Measurements from ENCODE around the gene PGLYRP2. TPM values are rescaled to one million over a fixed set of nuclear protein-coding genes. Genes with fewer than 3 reads are reported as not detected.

PGLYRP2 gene
- total and polyA plus RNA-seq, 7 experiments from 2014 or later = 0.21 to 0.65 (median 0.49) TPM; not detected in 2

DNA sequence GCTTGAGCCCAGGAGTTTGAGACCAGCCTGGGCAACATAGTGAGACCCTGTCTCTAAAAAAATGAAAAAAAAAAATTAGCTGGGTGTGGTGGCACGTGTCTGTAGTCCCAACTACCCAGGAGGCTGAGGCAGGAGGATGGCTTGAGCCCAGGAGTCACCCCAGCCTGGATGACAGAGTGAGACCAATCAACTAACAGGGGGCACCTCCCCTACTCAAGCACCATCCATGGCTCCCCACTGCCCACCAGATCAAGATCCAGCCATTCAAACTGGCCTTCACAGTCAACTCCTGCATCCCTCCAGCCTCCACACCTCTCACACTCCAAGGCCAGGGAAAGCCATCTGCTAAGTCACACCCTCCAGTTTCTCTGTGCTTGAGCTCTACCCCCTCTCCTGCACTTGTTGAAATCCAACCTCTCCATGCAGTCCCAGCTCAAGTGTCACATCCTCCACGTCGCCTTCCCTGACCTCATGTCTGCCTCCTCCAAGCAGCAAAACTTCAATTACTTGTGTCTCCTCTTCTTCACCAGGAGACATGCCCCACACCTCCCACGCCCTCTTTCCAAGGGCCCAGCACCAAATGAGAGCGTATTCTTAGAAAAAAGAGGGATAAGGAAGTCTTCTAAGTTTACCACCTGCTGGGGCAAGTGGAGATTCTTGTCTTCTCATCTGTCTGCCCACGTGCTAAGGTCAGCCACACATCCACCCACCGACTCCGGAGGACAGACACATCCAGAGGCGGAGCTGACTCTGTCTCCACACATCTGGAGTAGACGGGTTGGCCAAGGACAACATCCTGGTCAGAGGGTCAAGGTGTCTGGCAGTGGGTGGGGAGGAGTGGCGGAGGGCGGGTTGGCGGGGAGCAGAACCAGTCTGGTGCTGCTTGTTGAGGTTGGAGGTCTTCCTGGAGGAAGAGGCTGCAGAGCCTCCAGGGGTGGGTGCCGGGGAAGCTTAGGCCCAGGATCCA lies 28.1 kb upstream of the PGLYRP2 start:
- Mint-ChIP-seq H3K27ac (peak overlapping the region in 1 of 9 donors; percentile 69), H3K4me3 (peak overlapping the region in 9 of 10 donors; percentile 12 to 84 (median 79)), H3K36me3 (no peaks in the 10 kb centered on the region), H3K9me3 (peaks cover 0 to 2% (median 0%) of the 10 kb centered on the region in 11 donors), H3K4me1 (peaks cover 9 to 22% (median 16%) of the 10 kb centered on the region in 7 donors), H3K27me3 (peaks cover 0 to 50% (median 11%) of the 10 kb centered on the region in 5 donors)
- Histone ChIP-seq H3K27ac (ENCODE audit: low read depth, low read length) (no peak overlapping the region), H3K4me3 (ENCODE audit: low read length) (no peak overlapping the region), H3K9me3 (ENCODE audit: control insufficient read depth in 2 of 3, low read length in 3 of 3) (no peaks in the 10 kb centered on the region), H3K27me3 (ENCODE audit: control insufficient read depth in 2 of 2, insufficient read depth in 2 of 2, low read length in 2 of 2) (no peaks in the 10 kb centered on the region), H3K36me3 (ENCODE audit: control insufficient read depth in 2 of 3, insufficient read depth in 3 of 3, low read length in 3 of 3) (no peaks in the 10 kb centered on the region), H3K4me1 (ENCODE audit: control insufficient read depth in 2 of 2, insufficient read depth in 2 of 2, low read length in 2 of 2) (peaks cover 0 to 7% of the 10 kb centered on the region in 2 donors)
- intact Hi-C loops (cut with micrococcal nuclease) = no loop called here
- POLR2A ChIA-PET = interaction anchor here (1.4 kb wide), 1 partner anchor 20 kb away, joined by 3 read pairs; no protein-coding TSS in a partner anchor
- DNase-seq (no peak), ATAC-seq (no peak)
- CTCF ChIA-PET = no interaction called here

DNA sequence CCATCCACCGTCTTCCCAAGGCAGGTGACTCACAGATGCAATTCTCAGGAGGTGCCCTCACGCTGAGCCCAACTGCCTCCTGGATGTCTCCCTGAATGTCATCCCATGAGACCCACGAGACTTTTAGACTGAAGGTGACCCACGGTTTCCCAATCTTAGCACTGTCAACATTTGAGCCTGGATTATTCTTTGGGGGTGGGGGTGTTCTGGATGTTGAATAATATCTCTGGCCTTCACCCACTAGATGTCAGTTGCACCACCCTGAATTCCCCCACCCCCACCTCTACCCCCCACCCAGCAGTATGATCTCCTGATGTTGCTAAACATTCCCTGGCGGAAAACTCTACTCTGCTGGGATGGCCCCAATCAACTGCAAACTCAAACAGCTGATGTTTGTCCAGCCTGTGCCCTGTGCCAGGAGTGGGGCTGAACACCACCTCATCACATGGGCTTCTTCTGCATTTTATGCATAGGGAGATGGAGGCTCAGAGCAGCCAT lies 26.8 kb upstream of the PGLYRP2 start:
- Histone ChIP-seq H3K4me1 (ENCODE audit: control insufficient read depth in 2 of 2, insufficient read depth in 2 of 2, low read length in 2 of 2) (peaks cover 0 to 7% of the 10 kb centered on the region in 2 donors), H3K27ac (ENCODE audit: low read depth, low read length) (no peak overlapping the region), H3K36me3 (ENCODE audit: control insufficient read depth in 2 of 3, insufficient read depth in 3 of 3, low read length in 3 of 3) (no peaks in the 10 kb centered on the region), H3K4me3 (ENCODE audit: low read length) (no peak overlapping the region), H3K27me3 (ENCODE audit: control insufficient read depth in 2 of 2, insufficient read depth in 2 of 2, low read length in 2 of 2) (no peaks in the 10 kb centered on the region), H3K9me3 (ENCODE audit: control insufficient read depth in 2 of 3, low read length in 3 of 3) (no peaks in the 10 kb centered on the region)
- Mint-ChIP-seq H3K4me1 (peaks cover 11 to 27% (median 22%) of the 10 kb centered on the region in 7 donors), H3K4me3 (peak overlapping the region in 1 of 10 donors; percentile 41), H3K9me3 (peaks cover 0 to 2% (median 0%) of the 10 kb centered on the region in 11 donors), H3K27me3 (peaks cover 0 to 60% (median 11%) of the 10 kb centered on the region in 5 donors), H3K36me3 (no peaks in the 10 kb centered on the region), H3K27ac (no peak overlapping the region)
- no peak for ATAC-seq
- DNase-seq = no peak
- intact Hi-C loops (cut with micrococcal nuclease) = no loop called here
- ChIA-PET POLR2A (no interaction called here), CTCF (no interaction called here)

GRCh38 chr19:15502264-15502663 lies 23.0 kb upstream of the PGLYRP2 start:
- Mint-ChIP-seq H3K36me3 (peaks cover 0 to 1% (median 0%) of the 10 kb centered on the region in 5 donors), H3K4me1 (peaks cover 10 to 39% (median 23%) of the 10 kb centered on the region in 7 donors), H3K4me3 (no peak overlapping the region), H3K9me3 (peaks cover 0 to 2% (median 0%) of the 10 kb centered on the region in 11 donors), H3K27me3 (peaks cover 0 to 48% (median 0%) of the 10 kb centered on the region in 5 donors), H3K27ac (peak overlapping the region in 1 of 9 donors; percentile 25)
- Histone ChIP-seq H3K36me3 (ENCODE audit: control insufficient read depth in 2 of 3, insufficient read depth in 3 of 3, low read length in 3 of 3) (no peaks in the 10 kb centered on the region), H3K27ac (ENCODE audit: low read depth, low read length) (no peak overlapping the region), H3K27me3 (ENCODE audit: control insufficient read depth in 2 of 2, insufficient read depth in 2 of 2, low read length in 2 of 2) (no peaks in the 10 kb centered on the region), H3K9me3 (ENCODE audit: control insufficient read depth in 2 of 3, low read length in 3 of 3) (no peaks in the 10 kb centered on the region), H3K4me1 (ENCODE audit: control insufficient read depth in 2 of 2, insufficient read depth in 2 of 2, low read length in 2 of 2) (peaks cover 0 to 6% of the 10 kb centered on the region in 2 donors), H3K4me3 (ENCODE audit: low read length) (no peak overlapping the region)
- CTCF ChIA-PET = no interaction called here
- POLR2A ChIA-PET = no interaction called here
- no peak for DNase-seq
- intact Hi-C loops (cut with micrococcal nuclease) = no loop called here
- ATAC-seq = no peak

GRCh38 chr19:15501596-15501995 lies 22.3 kb upstream of the PGLYRP2 start:
- peaks cover 0 to 43% (median 0%) of the 10 kb centered on the region in 5 donors for H3K27me3 Mint-ChIP-seq
- peaks cover 10 to 37% (median 23%) of the 10 kb centered on the region in 7 donors for H3K4me1 Mint-ChIP-seq
- peak overlapping the region in 1 of 10 donors; percentile 28 for H3K4me3 Mint-ChIP-seq
- peaks cover 0 to 2% (median 0%) of the 10 kb centered on the region in 11 donors for H3K9me3 Mint-ChIP-seq
- no peak overlapping the region for H3K4me3 ChIP-seq (ENCODE audit: low read length)
- DNase-seq (no peak), ATAC-seq (no peak)
- no peaks in the 10 kb centered on the region for H3K27me3 ChIP-seq (ENCODE audit: control insufficient read depth in 2 of 2, insufficient read depth in 2 of 2, low read length in 2 of 2)
- ChIA-PET POLR2A (no interaction called here), CTCF (no interaction called here)
- peaks cover 0 to 1% (median 0%) of the 10 kb centered on the region in 5 donors for H3K36me3 Mint-ChIP-seq
- H3K36me3 ChIP-seq (ENCODE audit: control insufficient read depth in 2 of 3, insufficient read depth in 3 of 3, low read length in 3 of 3) = no peaks in the 10 kb centered on the region
- no peak overlapping the region for H3K27ac ChIP-seq (ENCODE audit: low read depth, low read length)
- intact Hi-C loops (cut with micrococcal nuclease) = no loop called here
- H3K27ac Mint-ChIP-seq = peak overlapping the region in 1 of 9 donors; percentile 47
- H3K4me1 ChIP-seq (ENCODE audit: control insufficient read depth in 2 of 2, insufficient read depth in 2 of 2, low read length in 2 of 2) = peaks cover 0 to 6% of the 10 kb centered on the region in 2 donors
- H3K9me3 ChIP-seq (ENCODE audit: control insufficient read depth in 2 of 3, low read length in 3 of 3) = no peaks in the 10 kb centered on the region

- ChIA-PET CTCF (no interaction called here), POLR2A (no interaction called here)
- peak overlapping the region in 1 of 10 donors; percentile 41 for H3K4me3 Mint-ChIP-seq
- H3K27me3 Mint-ChIP-seq = peaks cover 0 to 32% (median 0%) of the 10 kb centered on the region in 5 donors
- DNase-seq (no peak), ATAC-seq (no peak)
- peaks cover 7 to 37% (median 23%) of the 10 kb centered on the region in 7 donors for H3K4me1 Mint-ChIP-seq
- peaks cover 0 to 1% (median 0%) of the 10 kb centered on the region in 5 donors for H3K36me3 Mint-ChIP-seq
- Histone ChIP-seq H3K36me3 (ENCODE audit: control insufficient read depth in 2 of 3, insufficient read depth in 3 of 3, low read length in 3 of 3) (no peaks in the 10 kb centered on the region), H3K27me3 (ENCODE audit: control insufficient read depth in 2 of 2, insufficient read depth in 2 of 2, low read length in 2 of 2) (no peaks in the 10 kb centered on the region), H3K4me3 (ENCODE audit: low read length) (no peak overlapping the region), H3K4me1 (ENCODE audit: control insufficient read depth in 2 of 2, insufficient read depth in 2 of 2, low read length in 2 of 2) (peaks cover 0 to 6% of the 10 kb centered on the region in 2 donors), H3K27ac (ENCODE audit: low read depth, low read length) (no peak overlapping the region), H3K9me3 (ENCODE audit: control insufficient read depth in 2 of 3, low read length in 3 of 3) (no peaks in the 10 kb centered on the region)
- no peaks in the 10 kb centered on the region for H3K9me3 Mint-ChIP-seq
- peak overlapping the region in 2 of 9 donors; percentile 6 to 9 for H3K27ac Mint-ChIP-seq
- intact Hi-C loops (cut with micrococcal nuclease) = no loop called here
These were observed 19.6 kb upstream of the PGLYRP2 start for GRCh38 chr19:15498910-15499309.

- Histone ChIP-seq H3K27me3 (ENCODE audit: control insufficient read depth in 2 of 2, insufficient read depth in 2 of 2, low read length in 2 of 2) (no peaks in the 10 kb centered on the region), H3K4me3 (ENCODE audit: low read length) (no peak overlapping the region), H3K4me1 (ENCODE audit: control insufficient read depth in 2 of 2, insufficient read depth in 2 of 2, low read length in 2 of 2) (peaks cover 0 to 6% of the 10 kb centered on the region in 2 donors), H3K27ac (ENCODE audit: low read depth, low read length) (no peak overlapping the region), H3K36me3 (ENCODE audit: control insufficient read depth in 2 of 3, insufficient read depth in 3 of 3, low read length in 3 of 3) (no peaks in the 10 kb centered on the region), H3K9me3 (ENCODE audit: control insufficient read depth in 2 of 3, low read length in 3 of 3) (no peaks in the 10 kb centered on the region)
- peaks cover 0 to 1% (median 0%) of the 10 kb centered on the region in 5 donors for H3K36me3 Mint-ChIP-seq
- no peak for DNase-seq
- peak overlapping the region in 1 of 9 donors; percentile 16 for H3K27ac Mint-ChIP-seq
- H3K9me3 Mint-ChIP-seq = no peaks in the 10 kb centered on the region
- H3K4me3 Mint-ChIP-seq = peak overlapping the region in 1 of 10 donors; percentile 41
- POLR2A ChIA-PET = interaction anchor here (1.2 kb wide), 1 partner anchor 31 kb away, joined by 4 read pairs; no protein-coding TSS in a partner anchor
- H3K27me3 Mint-ChIP-seq = peaks cover 0 to 35% (median 0%) of the 10 kb centered on the region in 5 donors
- intact Hi-C loops (cut with micrococcal nuclease) = no loop called here
- peaks cover 7 to 37% (median 23%) of the 10 kb centered on the region in 7 donors for H3K4me1 Mint-ChIP-seq
- CTCF ChIA-PET = no interaction called here
- no peak for ATAC-seq
These were observed 19.0 kb upstream of the PGLYRP2 start for GRCh38 chr19:15498156-15498858.

Data from naive thymus-derived CD4-positive, alpha-beta T cell (primary cell).